IMR-90 (cell line): ENCODE data around the gene ASTN2. TPM values are rescaled to one million over a fixed set of nuclear protein-coding genes. Genes with fewer than 3 reads are reported as not detected.

Experiments
- ATAC-seq: fragments of 200-7000 bp; cut with Tn5 transposase; 2 replicates; pipeline ENCODE4 v1.9.1; 2020; ENCODE audit warnings: low read depth, mild to moderate bottlenecking, moderate library complexity
- BruUV-seq: library from RNA; stranded (reverse); fragments of 400-500 nt; replicated peaks from 2 replicates; lab custom pipeline; 2021; lab: Mats Ljungman, UMichigan
- CTCF ChIA-PET: fragments of 300-600 bp; formaldehyde crosslinking; extraction: SDS; loops from one replicate; lab custom pipeline; 2021; ENCODE audit warnings: antibody characterized with exemption; lab: Yijun Ruan, JAX
- POLR2A ChIA-PET: fragments of 300-600 bp; sonication (Branson Sonifier 250); formaldehyde crosslinking; loops from one replicate; lab custom pipeline; 2022; ENCODE audit warnings: antibody characterized with exemption; ENCODE audit not compliant: unreplicated experiment; lab: Charles Lee
- DNase-seq: peaks from one replicate; pipeline ENCODE4 v3.0.0; 2013
- H2AFZ ChIP-seq: replicated peaks from 2 replicates; pipeline ENCODE3; 2013; ENCODE audit warnings: low read length, mild to moderate bottlenecking; ENCODE audit not compliant: poor library complexity
- H2AK5ac ChIP-seq: 2 replicates; pipeline ENCODE4 v1.6.1; 2013; ENCODE audit warnings: low read depth, low read length, inconsistent platforms
- H2AK9ac ChIP-seq: replicated peaks from 2 replicates; pipeline ENCODE3; 2013; ENCODE audit warnings: mild to moderate bottlenecking, low read depth, low read length, moderate library complexity; ENCODE audit not compliant: poor library complexity
- H2BK120ac ChIP-seq: 2 replicates; pipeline ENCODE4 v1.6.1; 2013; ENCODE audit warnings: low read depth, low read length, inconsistent platforms
- H2BK15ac ChIP-seq: 3 replicates; pipeline ENCODE4 v1.6.1; 2013; ENCODE audit warnings: low read depth, low read length, inconsistent platforms
- H2BK20ac ChIP-seq: 2 replicates; pipeline ENCODE4 v1.6.1; 2013; ENCODE audit warnings: low read depth, mild to moderate bottlenecking, inconsistent platforms, low read length, moderate library complexity
- H2BK5ac ChIP-seq: 2 replicates; pipeline ENCODE4 v1.6.1; 2013; ENCODE audit warnings: mild to moderate bottlenecking, low read depth, low read length, inconsistent platforms; ENCODE audit not compliant: poor library complexity, severe bottlenecking
- H3K14ac ChIP-seq: replicated peaks from 2 replicates; pipeline ENCODE4 v1.6.1; 2013; ENCODE audit warnings: low read depth, low read length, inconsistent platforms
- H3K18ac ChIP-seq: 2 replicates; pipeline ENCODE4 v1.6.1; 2013; ENCODE audit warnings: low read depth, low read length, control low read depth
- H3K23ac ChIP-seq: 2 replicates; pipeline ENCODE4 v1.6.1; 2013; ENCODE audit warnings: low read depth, low read length, inconsistent platforms
- H3K27ac ChIP-seq: 2 replicates; pipeline ENCODE4 v1.5.1; 2013; ENCODE audit warnings: mild to moderate bottlenecking, control low read depth, low read length; ENCODE audit not compliant: insufficient read depth
- H3K27me3 ChIP-seq: 2 replicates; pipeline ENCODE4 v1.6.1; 2013; ENCODE audit warnings: low read length; ENCODE audit not compliant: control insufficient read depth, insufficient read depth
- H3K36me3 ChIP-seq: 2 replicates; pipeline ENCODE4 v1.6.1; 2013; ENCODE audit warnings: low read length, mixed read lengths; ENCODE audit not compliant: control insufficient read depth, insufficient read depth
- H3K4ac ChIP-seq: 2 replicates; pipeline ENCODE4 v1.6.1; 2013; ENCODE audit warnings: low read depth, low read length, inconsistent platforms
- H3K4me1 ChIP-seq: 2 replicates; pipeline ENCODE4 v1.6.1; 2013; ENCODE audit warnings: low read length, mixed read lengths; ENCODE audit not compliant: control insufficient read depth, insufficient read depth
- H3K4me2 ChIP-seq: 2 replicates; pipeline ENCODE4 v1.6.1; 2013; ENCODE audit warnings: low read depth, mild to moderate bottlenecking, control low read depth, low read length, moderate library complexity
- H3K4me3 ChIP-seq: 2 replicates; pipeline ENCODE4 v1.5.1; 2013; ENCODE audit warnings: low read depth, mild to moderate bottlenecking, control low read depth, low read length, moderate library complexity; ENCODE audit not compliant: insufficient read depth
- H3K56ac ChIP-seq: 2 replicates; pipeline ENCODE4 v1.6.1; 2013; ENCODE audit warnings: low read length, inconsistent platforms; ENCODE audit not compliant: insufficient read depth; ENCODE audit errors: extremely low read depth
- H3K79me1 ChIP-seq, 2 experiments: 2 replicates each; pipeline ENCODE4 v1.6.1; 2013; ENCODE audit warnings: low read length in 2 of 2, inconsistent platforms in 1 of 2, low read depth in 1 of 2
- H3K9ac ChIP-seq: 2 replicates; pipeline ENCODE4 v1.6.1; 2013; ENCODE audit warnings: low read depth, low read length, control low read depth
- H3K9me1 ChIP-seq: 2 replicates; pipeline ENCODE4 v1.6.1; 2013; ENCODE audit warnings: low read length, inconsistent platforms; ENCODE audit not compliant: insufficient read depth
- H3K9me3 ChIP-seq: 2 replicates; pipeline ENCODE4 v1.6.1; 2013; ENCODE audit warnings: low read length; ENCODE audit not compliant: control insufficient read depth, insufficient read depth
- H4K20me1 ChIP-seq: 2 replicates; pipeline ENCODE4 v1.6.1; 2013; ENCODE audit warnings: low read length, inconsistent platforms; ENCODE audit not compliant: insufficient read depth
- H4K5ac ChIP-seq: 2 replicates; pipeline ENCODE4 v1.6.1; 2013; ENCODE audit warnings: mild to moderate bottlenecking, low read depth, low read length, control low read depth
- H4K8ac ChIP-seq, 2 experiments: 2 replicates each; pipeline ENCODE4 v1.6.1; 2013; ENCODE audit warnings: low read depth in 2 of 2, low read length in 2 of 2, control low read depth in 1 of 2, inconsistent platforms in 1 of 2
- H4K91ac ChIP-seq: 2 replicates; pipeline ENCODE4 v1.6.1; 2013; ENCODE audit warnings: low read depth, low read length, inconsistent platforms; ENCODE audit not compliant: insufficient read depth
- BHLHE40 ChIP-seq: fragments of 150-350 bp; IDR thresholded peaks from 2 replicates; pipeline ENCODE4 v1.6.1; 2016; ENCODE audit warnings: mild to moderate bottlenecking, low read depth, low read length
- CEBPB ChIP-seq: IDR thresholded peaks from 2 replicates; pipeline ENCODE4 v1.6.1; 2012; ENCODE audit warnings: low read depth, low read length, improper control_type of control experiment
- CHD1 ChIP-seq: IDR thresholded peaks from 2 replicates; pipeline ENCODE4 v1.6.1; 2012; ENCODE audit warnings: low read depth, low read length, improper control_type of control experiment
- MAFK ChIP-seq: IDR thresholded peaks from 2 replicates; pipeline ENCODE4 v1.6.1; 2012; ENCODE audit warnings: low read depth, low read length, improper control_type of control experiment
- MAZ ChIP-seq: IDR thresholded peaks from 2 replicates; pipeline ENCODE4 v1.6.1; 2012; ENCODE audit warnings: low read depth, mild to moderate bottlenecking, low read length, improper control_type of control experiment, moderate library complexity, borderline replicate concordance
- MXI1 ChIP-seq: IDR thresholded peaks from 2 replicates; pipeline ENCODE4 v1.6.1; 2012; ENCODE audit warnings: low read depth, mild to moderate bottlenecking, low read length, moderate library complexity, borderline replicate concordance
- NFE2L2 ChIP-seq: fragments of 150-350 bp; IDR thresholded peaks from 2 replicates; pipeline ENCODE4 v1.6.1; 2016; ENCODE audit warnings: low read depth, mild to moderate bottlenecking, low read length
- POLR2A ChIP-seq: IDR thresholded peaks from 2 replicates; pipeline ENCODE4 v1.6.1; 2012; ENCODE audit warnings: mild to moderate bottlenecking, low read depth, low read length
- RAD21 ChIP-seq: IDR thresholded peaks from 2 replicates; pipeline ENCODE4 v1.6.1; 2012; ENCODE audit warnings: low read length, improper control_type of control experiment
- RFX5 ChIP-seq: IDR thresholded peaks from 2 replicates; pipeline ENCODE4 v1.8.0; 2012; ENCODE audit warnings: low read depth, mild to moderate bottlenecking, low read length, moderate library complexity
- SMC3 ChIP-seq: fragments of 150-350 bp; IDR thresholded peaks from 2 replicates; pipeline ENCODE4 v1.6.1; 2016; ENCODE audit warnings: low read depth, mild to moderate bottlenecking, antibody characterized with exemption, low read length, moderate library complexity
- WGBS, 2 experiments: methylation state at CpG; one replicate each; pipeline versions ENCODE4 v1.1.5 to v1.1.7; 2013; ENCODE audit warnings: missing lambda C conversion rate in 2 of 2; ENCODE audit not compliant: insufficient read length in 1 of 2; ENCODE audit errors: extremely low coverage in 2 of 2; 5-methylcytosine and 5-hydroxymethylcytosine counted together
- dilution Hi-C: fragments of 300-500 bp; cut with HindIII; formaldehyde crosslinking; loops from one replicate; pipeline ENCODE4 v1.14.3; 2018; ENCODE audit warnings: low sequenced_read_pairs; ENCODE audit not compliant: unreplicated experiment
- in situ Hi-C: fragments of 300-500 bp; cut with MboI; formaldehyde crosslinking; loops from 3 replicates; pipeline ENCODE4 v1.14.3; 2019; ENCODE audit warnings: low sequenced_read_pairs, inconsistent platforms, mixed read lengths
- intact Hi-C: fragments of 100-400 bp; cut with micrococcal nuclease; formaldehyde crosslinking; loops from 2 replicates; pipeline ENCODE4 v1.10.0; 2022
- polyA plus RNA-seq, 3 experiments: library from polyadenylated mRNA; depleted of rRNA; stranded (reverse); fragments of >200 nt; gene quantifications; 2 replicates each; pipeline ENCODE4 v1.2.3, GENCODE V29; 2012; ENCODE audit warnings: low replicate concordance in 1 of 3
- total RNA-seq: library from RNA; depleted of rRNA; stranded (reverse); fragments of >200 nt; gene quantifications from 2 replicates; pipeline ENCODE4 v1.2.3, GENCODE V29; 2012
- TF ChIP-seq, protein P1 (sequence below): conservative IDR thresholded peaks from 2 replicates; pipeline ENCODE4 v1.5.1; 2012; ENCODE audit warnings: mild to moderate bottlenecking, low read depth, low read length, improper control_type of control experiment
- TF ChIP-seq, protein P2 (sequence below): fragments of 150-350 bp; IDR thresholded peaks from 2 replicates; pipeline ENCODE4 v1.6.1; 2017; ENCODE audit warnings: mild to moderate bottlenecking, antibody characterized with exemption, low read length, low read depth
- TF ChIP-seq, protein P3 (sequence below): fragments of 150-350 bp; IDR thresholded peaks from 2 replicates; pipeline ENCODE4 v1.6.1; 2016; ENCODE audit warnings: low read depth, mild to moderate bottlenecking, low read length, moderate library complexity, borderline replicate concordance

ASTN2 gene
- total and polyA plus RNA-seq, 2 of the 4 experiments (the other 2 are of a cell fraction), result 3.8 to 6.8 TPM

DNA sequence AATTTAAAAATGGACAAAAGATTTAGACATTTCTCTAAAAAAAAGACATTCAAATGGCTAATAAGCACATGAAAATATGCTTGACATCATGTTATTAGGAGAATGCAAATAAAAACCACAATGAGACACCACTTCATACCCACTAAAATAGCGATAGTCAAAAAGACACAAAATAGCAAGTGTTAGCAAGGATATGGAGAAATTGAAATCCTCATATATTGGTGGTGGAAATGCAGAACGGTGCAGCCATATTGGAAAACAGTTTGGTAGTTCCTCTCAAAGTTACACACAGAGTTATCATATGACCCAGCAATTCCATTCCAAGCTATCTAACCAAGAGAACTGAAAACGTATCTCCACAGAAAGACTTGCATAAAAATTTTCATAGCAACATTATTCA, 955.3 kb downstream of the ASTN2 start:
- Histone ChIP-seq H4K91ac (no peak overlapping the region), H2AFZ (no peak overlapping the region), H3K4me3 (no peak overlapping the region), H3K4ac (no peak overlapping the region), H3K79me1 (no peaks in the 10 kb centered on the region), H3K23ac (no peak overlapping the region), H2BK5ac (no peak overlapping the region), H4K5ac (no peak overlapping the region), H3K27ac (no peak overlapping the region), H2AK9ac (no peak overlapping the region), H3K56ac (no peak overlapping the region), H3K36me3 (no peaks in the 10 kb centered on the region), H3K4me2 (no peak overlapping the region), H4K20me1 (no peaks in the 10 kb centered on the region), H3K9ac (no peak overlapping the region), H3K9me3 (peaks cover 2% of the 10 kb centered on the region), H3K18ac (no peak overlapping the region), H3K4me1 (no peaks in the 10 kb centered on the region), H2BK120ac (no peak overlapping the region), H3K27me3 (no peaks in the 10 kb centered on the region), H2AK5ac (no peak overlapping the region), H4K8ac (no peak overlapping the region), H2BK15ac (no peak overlapping the region), H3K14ac (no peak overlapping the region), H3K9me1 (no peaks in the 10 kb centered on the region), H2BK20ac (no peak overlapping the region)
- DNase-seq, result no peak
- WGBS, 2 experiments, result no CpG with 5 or more reads among the region's 3 CpGs
- BruUV-seq, result no TSS peak
- TF ChIP-seq POLR2A (no peak), CHD1 (no peak), RFX5 (no peak), RAD21 (no peak), CEBPB (no peak), MAFK (no peak), MAZ (no peak), BHLHE40 (no peak), SMC3 (no peak), NFE2L2 (no peak), MXI1 (no peak)
- TF ChIP-seq, protein P1, sequence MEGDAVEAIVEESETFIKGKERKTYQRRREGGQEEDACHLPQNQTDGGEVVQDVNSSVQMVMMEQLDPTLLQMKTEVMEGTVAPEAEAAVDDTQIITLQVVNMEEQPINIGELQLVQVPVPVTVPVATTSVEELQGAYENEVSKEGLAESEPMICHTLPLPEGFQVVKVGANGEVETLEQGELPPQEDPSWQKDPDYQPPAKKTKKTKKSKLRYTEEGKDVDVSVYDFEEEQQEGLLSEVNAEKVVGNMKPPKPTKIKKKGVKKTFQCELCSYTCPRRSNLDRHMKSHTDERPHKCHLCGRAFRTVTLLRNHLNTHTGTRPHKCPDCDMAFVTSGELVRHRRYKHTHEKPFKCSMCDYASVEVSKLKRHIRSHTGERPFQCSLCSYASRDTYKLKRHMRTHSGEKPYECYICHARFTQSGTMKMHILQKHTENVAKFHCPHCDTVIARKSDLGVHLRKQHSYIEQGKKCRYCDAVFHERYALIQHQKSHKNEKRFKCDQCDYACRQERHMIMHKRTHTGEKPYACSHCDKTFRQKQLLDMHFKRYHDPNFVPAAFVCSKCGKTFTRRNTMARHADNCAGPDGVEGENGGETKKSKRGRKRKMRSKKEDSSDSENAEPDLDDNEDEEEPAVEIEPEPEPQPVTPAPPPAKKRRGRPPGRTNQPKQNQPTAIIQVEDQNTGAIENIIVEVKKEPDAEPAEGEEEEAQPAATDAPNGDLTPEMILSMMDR, result no peak
- TF ChIP-seq, protein P2, sequence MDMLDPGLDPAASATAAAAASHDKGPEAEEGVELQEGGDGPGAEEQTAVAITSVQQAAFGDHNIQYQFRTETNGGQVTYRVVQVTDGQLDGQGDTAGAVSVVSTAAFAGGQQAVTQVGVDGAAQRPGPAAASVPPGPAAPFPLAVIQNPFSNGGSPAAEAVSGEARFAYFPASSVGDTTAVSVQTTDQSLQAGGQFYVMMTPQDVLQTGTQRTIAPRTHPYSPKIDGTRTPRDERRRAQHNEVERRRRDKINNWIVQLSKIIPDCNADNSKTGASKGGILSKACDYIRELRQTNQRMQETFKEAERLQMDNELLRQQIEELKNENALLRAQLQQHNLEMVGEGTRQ, result no peak
- TF ChIP-seq, protein P3, sequence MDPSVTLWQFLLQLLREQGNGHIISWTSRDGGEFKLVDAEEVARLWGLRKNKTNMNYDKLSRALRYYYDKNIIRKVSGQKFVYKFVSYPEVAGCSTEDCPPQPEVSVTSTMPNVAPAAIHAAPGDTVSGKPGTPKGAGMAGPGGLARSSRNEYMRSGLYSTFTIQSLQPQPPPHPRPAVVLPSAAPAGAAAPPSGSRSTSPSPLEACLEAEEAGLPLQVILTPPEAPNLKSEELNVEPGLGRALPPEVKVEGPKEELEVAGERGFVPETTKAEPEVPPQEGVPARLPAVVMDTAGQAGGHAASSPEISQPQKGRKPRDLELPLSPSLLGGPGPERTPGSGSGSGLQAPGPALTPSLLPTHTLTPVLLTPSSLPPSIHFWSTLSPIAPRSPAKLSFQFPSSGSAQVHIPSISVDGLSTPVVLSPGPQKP, result no peak
- ChIA-PET CTCF (interaction anchor here (0.5 kb wide), 1 partner anchor 14 kb away, joined by 4 read pairs; no protein-coding TSS in a partner anchor), POLR2A (no interaction called here)
- ATAC-seq, result no peak
- dilution Hi-C loops (no loop called here), in situ Hi-C loops (no loop called here), intact Hi-C loops (no loop called here)
